NCI-H510A treated with DMSO at 0.1 percent for 48 hours (cell line): ENCODE measurements around the gene PCDHB15.
"Not testable (repeated sequence)": the region's sequence is repeated elsewhere in the genome, so short reads cannot be mapped to it uniquely, and the experiment has no call there.

Experiments
- DNase-seq: peaks from one replicate; lab custom pipeline; 2025; lab: John Stamatoyannopoulos, UW

The PCDHB15 gene

DNA sequence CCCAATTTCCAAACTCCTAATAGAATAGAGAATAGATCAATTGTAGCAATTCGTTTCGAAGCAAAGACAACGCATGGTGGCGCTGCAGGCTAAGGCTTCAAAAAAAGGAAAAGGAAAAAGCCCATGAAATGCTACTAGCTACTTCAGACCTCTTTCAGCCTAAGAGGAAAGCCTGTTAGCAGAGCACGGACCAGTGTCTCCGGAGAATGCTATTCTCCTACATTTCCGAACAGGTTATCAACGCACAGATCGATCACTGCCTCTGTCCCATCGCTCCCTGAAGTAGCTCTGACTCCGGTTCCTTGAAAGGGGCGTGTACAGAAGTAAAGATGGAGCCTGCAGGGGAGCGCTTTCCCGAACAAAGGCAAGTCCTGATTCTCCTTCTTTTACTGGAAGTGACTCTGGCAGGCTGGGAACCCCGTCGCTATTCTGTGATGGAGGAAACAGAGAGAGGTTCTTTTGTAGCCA is at the start of gene PCDHB15:
TSS of gene PCDHB15 (plus strand) at position 146 of the 468 bp plus-strand sequence. CDS start at position 330, 184 bp downstream.
- DNase-seq: no peak

- DNase-seq: no peak
Measured at GRCh38 chr5:141196363-141196762, 48.8 kb upstream of the PCDHB15 start.

GRCh38 chr5:141199359-141200235 is 45.6 kb upstream of the PCDHB15 start, which contains the start of gene PCDHB11:
TSS of gene PCDHB11 (plus strand) at chr5:141199627. CDS start at chr5:141199775, 148 bp downstream.
- DNase-seq: peak; percentile 33

- not testable (repeated sequence) for DNase-seq
Measured at GRCh38 chr5:141201126-141201525, 44.1 kb upstream of the PCDHB15 start.

DNA sequence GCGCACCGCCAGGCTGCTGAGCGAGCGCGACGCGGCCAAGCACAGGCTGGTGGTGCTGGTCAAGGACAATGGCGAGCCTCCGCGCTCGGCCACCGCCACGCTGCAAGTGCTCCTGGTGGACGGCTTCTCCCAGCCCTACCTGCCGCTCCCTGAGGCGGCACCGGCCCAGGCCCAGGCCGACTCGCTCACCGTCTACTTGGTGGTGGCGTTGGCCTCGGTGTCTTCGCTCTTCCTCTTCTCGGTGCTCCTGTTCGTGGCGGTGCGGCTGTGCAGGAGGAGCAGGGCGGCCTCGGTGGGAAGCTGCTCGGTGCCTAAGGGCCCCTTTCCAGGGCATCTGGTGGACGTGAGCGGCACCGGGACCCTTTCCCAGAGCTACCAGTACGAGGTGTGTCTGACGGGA is 43.5 kb upstream of the PCDHB15 start:
- DNase-seq: not testable (repeated sequence)

DNA sequence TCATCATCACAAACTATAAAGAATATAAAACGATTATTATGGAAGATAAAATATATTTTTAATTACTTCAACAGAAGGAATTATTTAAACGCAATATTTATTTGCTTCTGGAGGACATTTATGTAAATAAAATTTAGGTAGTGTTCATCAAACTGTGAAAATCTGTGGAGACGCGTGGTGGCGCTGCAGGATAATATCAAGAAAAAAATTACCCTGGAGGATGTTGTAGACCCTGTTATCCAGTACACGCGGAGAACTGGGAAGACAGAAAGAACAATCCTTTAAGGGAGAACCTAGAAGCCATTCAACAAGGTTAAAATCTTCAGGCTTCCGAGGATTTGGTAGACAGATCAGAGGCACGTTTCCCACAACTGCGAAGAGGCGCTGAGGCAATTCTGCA is 36.7 kb upstream of the PCDHB15 start, which contains the start of gene PCDHB12:
TSS of gene PCDHB12 (plus strand) at position 242 of the 400 bp plus-strand sequence. CDS start 189 bp downstream, outside the sequence.
- no peak for DNase-seq

- not testable (repeated sequence) for DNase-seq
Measured at GRCh38 chr5:141210281-141210680, 34.9 kb upstream of the PCDHB15 start.

GRCh38 chr5:141210849-141211248 is 34.3 kb upstream of the PCDHB15 start:
- DNase-seq: not testable (repeated sequence)

- DNase-seq: peak; percentile 50
Measured at GRCh38 chr5:141213656-141214339, 31.4 kb upstream of the PCDHB15 start, which contains the start of gene PCDHB13. TSS of gene PCDHB13 (plus strand) at chr5:141213919. CDS start at chr5:141214124, 205 bp downstream.

DNA sequence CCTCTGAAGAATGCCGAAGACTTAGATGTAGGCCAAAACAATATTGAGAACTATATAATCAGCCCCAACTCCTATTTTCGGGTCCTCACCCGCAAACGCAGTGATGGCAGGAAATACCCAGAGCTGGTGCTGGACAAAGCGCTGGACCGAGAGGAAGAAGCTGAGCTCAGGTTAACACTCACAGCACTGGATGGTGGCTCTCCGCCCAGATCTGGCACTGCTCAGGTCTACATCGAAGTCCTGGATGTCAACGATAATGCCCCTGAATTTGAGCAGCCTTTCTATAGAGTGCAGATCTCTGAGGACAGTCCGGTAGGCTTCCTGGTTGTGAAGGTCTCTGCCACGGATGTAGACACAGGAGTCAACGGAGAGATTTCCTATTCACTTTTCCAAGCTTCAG is 30.6 kb upstream of the PCDHB15 start:
- DNase-seq: not testable (repeated sequence)

DNA sequence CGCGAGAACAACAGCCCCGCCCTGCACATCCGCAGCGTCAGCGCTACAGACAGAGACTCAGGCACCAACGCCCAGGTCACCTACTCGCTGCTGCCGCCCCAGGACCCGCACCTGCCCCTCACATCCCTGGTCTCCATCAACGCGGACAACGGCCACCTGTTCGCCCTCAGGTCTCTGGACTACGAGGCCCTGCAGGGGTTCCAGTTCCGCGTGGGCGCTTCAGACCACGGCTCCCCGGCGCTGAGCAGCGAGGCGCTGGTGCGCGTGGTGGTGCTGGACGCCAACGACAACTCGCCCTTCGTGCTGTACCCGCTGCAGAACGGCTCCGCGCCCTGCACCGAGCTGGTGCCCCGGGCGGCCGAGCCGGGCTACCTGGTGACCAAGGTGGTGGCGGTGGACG is 29.7 kb upstream of the PCDHB15 start:
- DNase-seq: not testable (repeated sequence)

GRCh38 chr5:141216035-141216434 is 29.2 kb upstream of the PCDHB15 start:
- not testable (repeated sequence) for DNase-seq

- no peak for DNase-seq
Measured at GRCh38 chr5:141223112-141223783, 21.9 kb upstream of the PCDHB15 start, which contains the start of gene PCDHB14. TSS of gene PCDHB14 (plus strand) at chr5:141223343. CDS start at chr5:141223506, 163 bp downstream.

DNA sequence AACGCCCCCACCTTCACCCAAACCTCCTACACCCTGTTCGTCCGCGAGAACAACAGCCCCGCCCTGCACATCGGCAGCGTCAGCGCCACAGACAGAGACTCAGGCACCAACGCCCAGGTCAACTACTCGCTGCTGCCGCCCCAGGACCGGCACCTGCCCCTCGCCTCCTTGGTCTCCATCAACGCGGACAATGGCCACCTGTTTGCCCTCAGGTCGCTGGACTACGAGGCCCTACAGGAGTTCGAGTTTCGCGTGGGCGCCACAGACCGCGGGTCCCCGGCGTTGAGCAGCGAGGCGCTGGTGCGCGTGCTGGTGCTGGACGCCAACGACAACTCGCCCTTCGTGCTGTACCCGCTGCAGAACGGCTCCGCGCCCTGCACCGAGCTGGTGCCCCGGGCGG is 20.4 kb upstream of the PCDHB15 start:
- DNase-seq: not testable (repeated sequence)

GRCh38 chr5:141225421-141225820 is 19.8 kb upstream of the PCDHB15 start:
- not testable (repeated sequence) for DNase-seq

- no peak for DNase-seq
Measured at GRCh38 chr5:141234109-141234667, 11.0 kb upstream of the PCDHB15 start.

- not testable (repeated sequence) for DNase-seq
Measured at GRCh38 chr5:141235922-141236321, 9.3 kb upstream of the PCDHB15 start.

GRCh38 chr5:141236516-141237313 is 8.5 kb upstream of the PCDHB15 start:
- no peak for DNase-seq

DNA sequence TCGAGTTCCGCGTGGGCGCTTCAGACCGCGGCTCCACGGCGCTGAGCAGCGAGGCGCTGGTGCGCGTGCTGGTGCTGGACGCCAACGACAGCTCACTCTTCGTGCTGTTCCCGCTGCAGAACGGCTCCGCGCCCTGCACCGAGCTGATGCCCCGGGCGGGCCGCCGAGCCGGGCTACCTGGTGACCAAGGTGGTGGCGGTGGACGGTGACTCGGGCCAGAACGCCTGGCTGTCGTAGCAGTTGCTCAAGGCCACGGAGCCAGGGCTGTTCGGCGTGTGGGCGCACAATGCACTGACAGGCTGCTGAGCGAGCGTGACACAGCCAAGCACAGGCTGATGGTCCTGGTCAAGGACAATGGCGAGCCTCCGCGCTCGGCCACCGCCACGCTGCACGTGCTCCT is 3.7 kb upstream of the PCDHB15 start:
- DNase-seq: no peak

GRCh38 chr5:141246971-141247370 is 1.8 kb downstream of the PCDHB15 start:
- DNase-seq: not testable (repeated sequence)
